NCI-H2196 (cell line): Measurements from ENCODE around the gene PPP1R13L.

Source experiments
- DNase-seq: peaks from one replicate; lab custom pipeline; 2025; ENCODE audit not compliant: unreplicated experiment; lab: John Stamatoyannopoulos, UW

PPP1R13L gene

DNA sequence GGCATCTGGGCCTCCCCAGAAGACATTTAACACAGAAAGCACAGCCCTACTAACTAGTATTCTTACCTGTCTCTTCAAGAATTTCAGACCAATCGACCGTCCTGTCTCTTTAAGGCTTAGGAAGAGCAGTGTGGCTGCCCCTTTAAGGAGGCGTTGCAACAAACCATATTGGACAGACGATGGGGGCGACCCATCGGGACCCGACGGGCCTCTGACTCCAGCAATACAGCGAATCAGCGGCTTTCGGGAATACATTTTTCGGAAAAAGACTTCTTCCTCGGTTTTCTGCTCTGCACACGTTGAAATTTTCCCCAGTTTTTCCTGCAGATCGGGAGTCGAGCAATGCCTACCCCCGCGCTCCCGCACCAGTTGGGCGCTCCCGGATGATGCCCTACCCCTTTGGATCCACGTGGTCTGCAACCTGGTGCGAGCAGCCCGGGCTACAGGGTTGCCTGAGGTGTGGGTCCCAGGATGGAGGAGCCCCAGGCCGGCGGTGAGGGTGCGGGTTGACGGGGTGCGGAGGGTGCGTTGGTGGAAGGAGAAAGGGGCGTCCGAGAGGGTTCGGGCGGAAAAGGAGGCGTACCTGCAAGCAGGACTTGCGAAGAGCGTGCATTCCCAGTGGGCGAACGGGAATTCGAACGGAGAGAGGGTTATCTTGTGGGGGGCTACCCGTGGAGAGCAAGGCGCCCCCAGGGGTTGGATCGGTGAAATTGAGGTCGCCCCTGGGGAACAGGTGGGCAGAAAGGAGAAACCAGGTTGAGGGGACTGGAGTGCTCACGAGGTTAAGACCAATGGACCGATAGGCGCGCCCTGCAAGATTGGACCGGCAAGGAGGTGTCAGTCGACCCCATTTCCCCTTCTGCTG lies 1.6 kb upstream of the PPP1R13L start, which contains the start of gene POLR1G:
Gene POLR1G (plus strand): TSS at position 419 of the 865 bp plus-strand sequence. CDS start 53 bp downstream, at position 472.
- DNase-seq: peak; percentile 86

DNA sequence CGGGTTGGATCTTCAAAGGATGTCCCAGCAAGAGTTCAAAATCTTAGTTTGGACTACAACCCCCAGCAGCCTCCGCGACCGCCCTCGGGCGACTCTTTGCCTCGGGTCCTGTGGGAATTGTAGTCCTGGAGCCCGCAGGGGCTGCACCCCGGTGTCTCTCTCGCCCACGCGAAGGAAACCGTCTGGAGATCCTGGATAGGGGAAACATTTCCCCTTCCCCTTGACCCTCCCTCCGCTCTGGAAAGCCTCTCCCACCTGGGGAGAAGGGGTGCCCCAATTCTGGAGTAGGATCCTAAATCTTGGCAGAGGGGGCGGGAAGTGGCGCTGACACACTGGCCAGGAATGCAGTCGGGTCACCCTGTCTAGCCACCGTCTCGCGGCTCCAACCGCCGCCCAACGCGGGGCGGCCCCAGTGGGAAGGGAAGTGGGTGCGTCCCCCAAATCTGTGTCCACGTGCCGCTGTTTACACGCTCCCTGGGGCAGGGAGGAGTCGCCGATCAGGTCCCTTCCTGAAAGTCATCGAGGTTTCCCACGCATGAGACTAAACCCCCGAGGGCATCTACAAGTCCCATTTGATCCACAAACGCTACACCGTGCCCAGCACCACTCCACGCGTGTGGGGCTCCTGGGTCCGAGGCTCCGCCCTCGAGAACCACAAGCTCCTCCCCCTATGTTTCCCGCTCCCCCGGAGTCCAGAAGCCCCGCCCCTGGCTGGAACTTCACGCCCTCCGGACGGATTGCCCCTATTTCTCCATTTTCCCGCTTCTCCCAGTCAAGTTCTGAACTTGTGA lies 761 bp upstream of the PPP1R13L start:
- peak; percentile 88 for DNase-seq

DNA sequence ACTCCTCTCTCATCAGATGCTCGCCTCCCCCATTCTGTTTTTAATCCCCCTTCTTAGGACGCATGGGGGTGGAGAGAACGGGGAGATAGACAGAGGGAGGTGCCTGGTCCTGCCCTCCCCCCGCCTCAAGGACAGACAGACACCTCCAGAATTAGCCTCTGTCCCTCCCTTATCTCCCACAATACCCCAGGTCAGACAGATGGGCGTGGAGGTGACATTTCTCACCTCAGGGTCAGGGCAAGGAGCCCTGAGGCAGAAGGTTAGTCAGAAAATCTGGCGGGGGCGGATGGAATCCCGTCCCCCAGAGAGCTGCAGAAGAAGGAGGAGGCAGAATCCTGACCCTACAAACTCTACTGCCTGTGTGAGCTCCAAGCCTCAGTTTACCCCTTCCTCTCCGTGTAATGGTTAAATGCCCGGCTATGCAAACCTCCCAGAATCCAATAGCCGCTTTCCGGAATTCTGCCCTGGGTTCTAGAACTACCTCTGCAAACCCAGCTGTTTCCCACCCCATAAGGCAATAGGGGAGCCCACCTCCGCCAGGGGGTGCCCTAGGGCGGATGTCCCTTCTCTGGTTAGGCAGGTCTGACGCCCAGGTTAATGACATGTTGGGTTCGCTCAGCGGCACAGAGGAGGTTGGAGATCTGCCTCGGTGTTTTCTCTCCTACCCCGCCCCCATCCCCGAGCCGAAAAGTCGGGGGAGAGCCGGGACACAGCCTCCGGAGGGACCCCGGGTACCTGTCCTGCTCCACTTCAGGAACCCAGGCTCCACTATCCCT lies 900 bp downstream of the PPP1R13L start:
- peak; percentile 9 for DNase-seq

DNA sequence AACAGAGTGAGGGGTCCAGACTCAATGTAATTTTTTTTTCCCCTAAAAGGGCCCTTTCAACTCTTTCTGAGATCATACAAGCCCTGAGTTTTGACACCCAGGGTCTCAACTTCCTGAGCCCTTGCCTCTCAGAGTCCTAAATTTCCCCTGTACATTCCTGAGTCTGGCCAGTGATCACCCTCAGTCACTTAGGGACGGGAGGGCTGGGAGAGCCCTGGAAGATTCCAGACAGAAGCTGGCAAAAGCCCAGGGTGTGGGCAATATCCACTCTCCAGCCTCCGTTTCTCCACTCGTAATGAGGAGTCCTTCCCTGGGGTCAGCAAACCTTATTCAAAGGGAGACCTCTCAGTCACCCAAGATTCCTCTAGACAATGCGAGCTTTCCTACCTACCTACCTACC lies 1.6 kb downstream of the PPP1R13L start:
- no peak for DNase-seq

GRCh38 chr19:45402298-45403061 lies 2.4 kb downstream of the PPP1R13L start:
- DNase-seq: no peak

- no peak for DNase-seq
Measured at GRCh38 chr19:45401815-45402214, 3.1 kb downstream of the PPP1R13L start.

DNA sequence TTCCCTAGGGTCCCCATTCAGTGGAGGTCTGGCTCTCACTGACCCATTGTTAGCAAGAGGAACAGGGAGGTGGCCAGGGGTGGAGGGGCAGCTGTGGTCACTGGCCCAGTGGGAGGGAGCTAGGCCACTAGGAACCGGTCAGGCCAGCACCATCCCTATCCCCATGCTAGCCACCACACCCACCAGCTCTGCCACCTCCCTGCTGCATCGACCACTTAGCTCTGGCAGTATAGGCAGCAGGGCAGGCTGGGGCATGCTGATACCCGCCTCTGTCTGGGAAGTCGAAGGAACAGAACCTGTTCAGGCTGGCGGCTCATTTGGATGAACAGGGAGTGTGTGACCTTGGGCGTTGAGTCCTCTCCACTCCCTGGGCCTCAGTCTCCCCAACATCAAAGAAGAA lies 4.7 kb downstream of the PPP1R13L start:
- no peak for DNase-seq

DNA sequence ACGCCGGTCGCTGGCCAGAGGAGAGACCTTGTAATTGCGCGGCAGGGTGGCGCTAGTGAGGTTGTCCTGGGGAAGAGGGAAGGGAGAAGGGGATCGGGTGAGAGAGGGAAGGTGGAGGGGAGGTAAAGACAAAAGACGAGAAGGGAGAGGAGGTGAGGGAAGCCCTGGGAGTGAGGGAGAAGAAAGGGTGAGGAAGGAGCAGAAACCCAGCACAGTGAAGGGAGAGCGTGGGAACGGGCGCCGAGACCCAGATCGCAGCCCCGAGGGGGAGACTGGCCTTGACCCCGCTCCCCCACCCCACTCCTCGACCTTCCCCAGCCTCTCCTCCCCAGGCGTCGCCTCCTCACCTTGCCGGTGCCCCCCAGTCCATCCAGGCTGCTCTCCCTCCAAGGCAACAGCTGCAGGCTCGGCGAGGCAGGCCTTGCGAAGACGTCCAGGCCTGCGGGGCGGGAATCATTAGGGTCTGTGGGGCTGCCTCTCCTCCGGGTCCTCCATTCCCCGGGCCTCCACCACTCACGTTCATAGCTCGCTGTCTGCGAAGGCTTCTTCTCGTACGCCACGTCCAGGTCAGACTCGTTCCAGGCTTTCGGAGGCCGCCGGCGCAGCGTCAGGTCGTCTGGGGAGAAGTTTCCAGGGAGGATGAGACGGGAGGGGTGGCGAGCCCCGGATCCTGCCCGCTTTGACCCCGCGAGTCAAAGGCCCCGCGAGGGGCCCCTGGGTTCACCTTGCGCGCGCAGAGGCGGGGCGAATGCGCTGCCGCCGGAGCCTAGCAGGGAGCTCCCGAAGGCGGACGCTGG lies 8.8 kb downstream of the PPP1R13L start:
- DNase-seq: no peak

DNA sequence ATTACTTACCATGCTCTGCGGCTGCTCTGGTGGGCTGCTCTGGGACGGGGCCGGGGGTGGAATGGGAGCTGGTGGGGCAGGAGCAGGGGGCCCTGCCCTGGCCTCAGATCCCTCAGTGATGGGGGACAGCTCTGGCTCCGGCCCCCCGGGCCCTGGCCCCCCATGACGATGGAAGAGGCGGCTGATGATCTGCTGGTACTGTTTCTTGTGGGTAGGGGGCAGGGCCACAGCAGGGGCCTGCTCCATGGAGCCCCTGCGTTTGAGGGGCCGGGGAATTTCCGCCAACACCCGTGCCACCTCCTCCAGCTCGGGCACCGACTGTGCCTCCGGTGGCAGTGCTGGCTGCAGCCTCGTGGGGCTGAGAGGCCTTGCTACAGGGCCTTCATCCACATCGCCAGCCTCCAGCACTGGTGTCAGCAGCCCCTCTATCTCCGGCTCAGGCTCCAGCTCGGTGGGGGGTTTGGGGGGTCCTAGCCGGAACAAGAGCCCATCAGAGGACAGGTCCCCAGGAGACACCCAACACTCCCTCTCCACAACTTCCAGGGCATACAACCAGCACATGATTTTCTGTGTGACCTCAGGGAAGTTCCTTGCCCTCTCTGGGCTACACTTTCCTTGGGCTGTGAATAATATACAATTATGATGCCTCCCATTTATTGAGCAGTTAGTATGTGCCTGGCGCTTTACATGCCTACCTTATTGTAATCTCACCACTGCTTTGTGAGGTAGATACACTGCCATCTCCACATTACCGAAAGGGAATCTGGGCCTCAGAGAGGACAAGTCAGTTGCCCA lies 12.8 kb downstream of the PPP1R13L start:
- no peak for DNase-seq

GRCh38 chr19:45391346-45391745 lies 13.5 kb downstream of the PPP1R13L start:
- peak; percentile 35 for DNase-seq

DNA sequence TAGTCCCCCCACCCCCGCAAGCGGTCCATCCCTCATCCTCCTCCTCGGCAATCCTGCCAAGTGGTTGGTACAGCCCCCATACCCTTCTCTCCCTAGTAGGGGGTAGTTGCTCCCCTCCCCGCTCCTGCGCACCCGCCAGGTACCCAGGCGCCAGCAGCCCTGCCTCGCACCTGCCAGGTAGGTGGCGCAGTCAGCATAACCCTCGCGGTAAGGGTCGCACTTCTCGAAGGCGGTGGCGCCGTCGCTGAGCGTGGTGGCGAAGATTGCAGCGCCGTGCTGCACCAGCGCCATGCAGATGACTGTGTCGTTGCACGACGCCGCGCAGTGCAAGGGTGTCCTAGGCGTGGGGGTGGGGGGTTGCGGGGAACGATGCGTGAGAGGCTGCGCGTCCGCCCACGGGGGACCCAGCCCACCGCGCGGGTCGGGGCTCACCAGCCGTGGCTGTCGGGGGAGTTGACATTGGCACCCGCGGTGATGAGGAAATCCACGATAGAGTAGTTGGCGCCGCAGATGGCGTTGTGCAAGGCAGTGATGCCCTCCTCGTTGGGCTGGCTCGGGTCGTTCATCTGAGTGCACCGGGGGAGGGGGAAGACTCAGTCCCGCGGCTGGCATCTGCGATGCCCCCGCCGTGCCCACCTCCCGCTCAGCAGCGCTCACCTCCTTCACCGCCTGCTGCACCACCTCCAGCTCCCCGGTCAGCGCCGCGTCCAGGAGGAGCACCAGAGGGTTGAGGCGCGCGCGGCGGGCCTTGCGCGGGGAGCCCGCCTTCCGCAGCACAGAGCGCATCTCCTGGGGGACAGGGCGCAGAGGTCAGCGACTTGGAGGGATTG lies 19.3 kb downstream of the PPP1R13L start:
- no peak for DNase-seq

- no peak for DNase-seq
Measured at GRCh38 chr19:45382426-45382825, 22.4 kb downstream of the PPP1R13L start.

- no peak for DNase-seq
Measured at GRCh38 chr19:45380107-45380506, 24.8 kb downstream of the PPP1R13L start.

DNA sequence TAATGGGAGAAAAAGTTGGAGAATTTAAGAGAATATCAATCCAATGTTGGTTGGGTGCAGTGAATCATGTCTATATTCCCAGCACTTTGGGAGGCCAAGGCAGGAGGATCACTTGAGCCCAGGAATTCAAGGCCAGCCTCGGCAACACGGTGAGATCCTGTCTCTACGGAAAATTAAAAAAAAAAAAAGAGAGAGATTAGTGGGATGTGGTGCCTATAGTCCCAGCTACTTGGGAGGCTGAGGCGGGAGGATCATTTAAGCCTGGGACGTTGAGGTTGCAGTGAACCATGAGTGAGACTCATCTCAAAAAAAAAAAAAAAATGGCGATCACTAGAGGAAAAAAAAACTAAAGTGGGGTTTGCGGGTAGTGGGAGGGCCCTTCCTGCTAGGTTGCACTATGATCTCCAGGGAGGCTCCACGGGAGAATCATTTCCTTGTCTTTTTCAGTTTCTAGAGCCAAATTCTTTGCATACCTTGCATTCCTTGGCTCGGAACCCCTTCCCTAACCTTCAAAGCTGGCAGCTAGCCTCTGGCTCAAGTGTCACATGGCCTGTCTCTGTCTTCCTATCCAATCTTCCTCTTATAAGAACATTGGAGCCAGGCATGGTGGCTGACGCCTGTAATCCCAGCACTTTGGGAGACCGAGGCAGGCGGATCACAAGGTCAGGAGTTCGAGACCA lies 28.7 kb downstream of the PPP1R13L start:
- DNase-seq: no peak

GRCh38 chr19:45370410-45371204 lies 34.3 kb downstream of the PPP1R13L start, which contains the start of gene ERCC2:
Gene ERCC2, minus strand, starts transcription at chr19:45370573. Its CDS starts 33 bp downstream, at chr19:45370540.
- peak; percentile 98 for DNase-seq

GRCh38 chr19:45368737-45369340 lies 36.0 kb downstream of the PPP1R13L start:
- DNase-seq: no peak
